Caco-2 (cell line): ENCODE data around the gene VSIR. TPM values are rescaled to one million over a fixed set of nuclear protein-coding genes. Genes with fewer than 3 reads are reported as not detected.
A peak's percentile ranks its signal among the peaks of the same experiment; 100 is the strongest.

ENCODE experiments used
- BruUV-seq: library from RNA; stranded (reverse); fragments of 400-500 nt; replicated peaks from 2 replicates; lab custom pipeline; 2021; lab: Mats Ljungman, UMichigan
- CTCF ChIA-PET: fragments of 300-600 bp; sonication (Branson Sonifier 250); formaldehyde crosslinking; loops from one replicate; lab custom pipeline; 2022; ENCODE audit warnings: antibody characterized with exemption; lab: Charles Lee
- POLR2A ChIA-PET: fragments of 300-600 bp; sonication (Branson Sonifier 250); formaldehyde crosslinking; loops from one replicate; lab custom pipeline; 2022; ENCODE audit warnings: antibody characterized with exemption; lab: Charles Lee
- DNase-seq, 2 experiments: peaks; one replicate each; pipeline versions ENCODE4 v3.0.0 to v3.0.0-alpha.2; 2020 to 2022
- H3K27me3 ChIP-seq: replicated peaks from 2 replicates; pipeline ENCODE4 v1.6.0; 2011; ENCODE audit warnings: low read length; ENCODE audit not compliant: control insufficient read depth, insufficient read depth
- H3K36me3 ChIP-seq: 2 replicates; pipeline ENCODE4 v1.5.1; 2011; ENCODE audit warnings: low read length; ENCODE audit not compliant: control insufficient read depth, insufficient read depth
- H3K4me1 ChIP-seq: fragments of 250-450 bp; sonication (Bioruptor Pico); 2 replicates; pipeline ENCODE4 v1.5.1; 2020; ENCODE audit warnings: mild to moderate bottlenecking
- H3K4me3 ChIP-seq: 2 replicates; pipeline ENCODE4 v1.5.1; 2011; ENCODE audit warnings: low read depth, mild to moderate bottlenecking, control low read depth, low read length
- H3K9me3 ChIP-seq: fragments of 250-450 bp; sonication (Bioruptor Pico); 2 replicates; pipeline ENCODE4 v1.5.1; 2020; ENCODE audit warnings: mild to moderate bottlenecking, moderate library complexity
- H3K27ac Mint-ChIP-seq: one replicate; pipeline ENCODE4 v1.8.0; 2022; ENCODE audit warnings: mixed read lengths; ENCODE audit not compliant: unreplicated experiment
- H3K27me3 Mint-ChIP-seq: one replicate; pipeline ENCODE4 v1.8.0; 2022; ENCODE audit warnings: mixed read lengths; ENCODE audit not compliant: insufficient read depth, unreplicated experiment
- H3K36me3 Mint-ChIP-seq: one replicate; pipeline ENCODE4 v1.8.0; 2022; ENCODE audit warnings: mild to moderate bottlenecking, mixed read lengths; ENCODE audit not compliant: insufficient read depth, unreplicated experiment
- H3K4me1 Mint-ChIP-seq: one replicate; pipeline ENCODE4 v1.8.0; 2022; ENCODE audit warnings: low read depth, mixed read lengths; ENCODE audit not compliant: unreplicated experiment
- H3K4me3 Mint-ChIP-seq: one replicate; pipeline ENCODE4 v1.8.0; 2022; ENCODE audit warnings: mild to moderate bottlenecking, moderate library complexity, mixed read lengths; ENCODE audit not compliant: unreplicated experiment
- H3K9me3 Mint-ChIP-seq: one replicate; pipeline ENCODE4 v1.8.0; 2022; ENCODE audit warnings: mixed read lengths; ENCODE audit not compliant: unreplicated experiment
- intact Hi-C: fragments of 100-400 bp; cut with micrococcal nuclease; formaldehyde crosslinking; loops from one replicate; pipeline ENCODE4 v1.10.0; 2022; ENCODE audit not compliant: unreplicated experiment
- total RNA-seq: library from RNA; stranded (reverse); gene quantifications from 2 replicates; pipeline ENCODE4 v1.2.3, GENCODE V29; 2022
- TF ChIP-seq, protein P1 (sequence below), 2 experiments: fragments of 200-600 bp in 1 of 2; IDR thresholded peaks; 1 replicate in 1 of 2; 2 replicates in 1 of 2; pipeline versions ENCODE4 v1.5.1 to v1.8.0; 2011 to 2022; ENCODE audit warnings: antibody characterized with exemption in 1 of 2, control low read depth in 1 of 2, inconsistent platforms in 1 of 2, low read depth in 1 of 2, low read length in 1 of 2, mild to moderate bottlenecking in 1 of 2, moderate library complexity in 1 of 2; ENCODE audit not compliant: insufficient read depth in 1 of 2, severe bottlenecking in 1 of 2, unreplicated experiment in 1 of 2

The VSIR gene
- total RNA-seq, 1 experiment from 2014 or later: 44.0 TPM

DNA sequence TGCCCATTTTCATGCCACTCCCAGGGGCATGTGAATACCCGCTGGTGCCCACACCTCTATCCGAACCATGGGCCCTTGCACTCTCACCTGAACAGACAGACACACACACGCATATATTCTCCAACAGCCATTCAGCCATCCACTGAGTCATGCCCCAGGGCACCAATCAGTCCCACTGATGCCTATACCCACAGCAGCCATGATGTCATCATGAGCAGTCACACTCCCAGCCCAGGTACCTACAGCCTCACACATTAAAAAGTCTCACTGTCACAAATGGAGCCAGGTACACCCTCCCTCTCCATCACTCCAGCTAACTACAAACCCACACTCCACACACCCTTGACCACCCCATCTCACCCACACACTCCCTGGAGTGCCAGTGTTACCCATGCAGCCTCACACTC lies 12.2 kb downstream of the VSIR start:
- peaks cover 25% of the 10 kb centered on the region for H3K4me1 ChIP-seq
- intact Hi-C loops: no loop called here
- Mint-ChIP-seq H3K27me3 (no peaks in the 10 kb centered on the region), H3K36me3 (peaks cover 11% of the 10 kb centered on the region), H3K27ac (no peak overlapping the region), H3K4me1 (peaks cover 29% of the 10 kb centered on the region), H3K4me3 (no peak overlapping the region), H3K9me3 (no peaks in the 10 kb centered on the region)
- H3K36me3 ChIP-seq: 0 out of 2 replicates have a peak, but pooled peaks cover 2% of the 10 kb centered on the region
- BruUV-seq: no TSS peak
- DNase-seq: no peak
- POLR2A ChIA-PET: no interaction called here
- no peaks in the 10 kb centered on the region for H3K27me3 ChIP-seq
- no peaks in the 10 kb centered on the region for H3K9me3 ChIP-seq
- TF ChIP-seq, protein P1, sequence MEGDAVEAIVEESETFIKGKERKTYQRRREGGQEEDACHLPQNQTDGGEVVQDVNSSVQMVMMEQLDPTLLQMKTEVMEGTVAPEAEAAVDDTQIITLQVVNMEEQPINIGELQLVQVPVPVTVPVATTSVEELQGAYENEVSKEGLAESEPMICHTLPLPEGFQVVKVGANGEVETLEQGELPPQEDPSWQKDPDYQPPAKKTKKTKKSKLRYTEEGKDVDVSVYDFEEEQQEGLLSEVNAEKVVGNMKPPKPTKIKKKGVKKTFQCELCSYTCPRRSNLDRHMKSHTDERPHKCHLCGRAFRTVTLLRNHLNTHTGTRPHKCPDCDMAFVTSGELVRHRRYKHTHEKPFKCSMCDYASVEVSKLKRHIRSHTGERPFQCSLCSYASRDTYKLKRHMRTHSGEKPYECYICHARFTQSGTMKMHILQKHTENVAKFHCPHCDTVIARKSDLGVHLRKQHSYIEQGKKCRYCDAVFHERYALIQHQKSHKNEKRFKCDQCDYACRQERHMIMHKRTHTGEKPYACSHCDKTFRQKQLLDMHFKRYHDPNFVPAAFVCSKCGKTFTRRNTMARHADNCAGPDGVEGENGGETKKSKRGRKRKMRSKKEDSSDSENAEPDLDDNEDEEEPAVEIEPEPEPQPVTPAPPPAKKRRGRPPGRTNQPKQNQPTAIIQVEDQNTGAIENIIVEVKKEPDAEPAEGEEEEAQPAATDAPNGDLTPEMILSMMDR (IDR thresholded peaks at IDR 0.05; ENCODE audit: insufficient read depth in 1 of 2, low read depth in 1 of 2, low read length in 1 of 2, severe bottlenecking in 1 of 2, unreplicated experiment in 1 of 2): no peak
- CTCF ChIA-PET: no interaction called here
- no peak overlapping the region for H3K4me3 ChIP-seq

DNA sequence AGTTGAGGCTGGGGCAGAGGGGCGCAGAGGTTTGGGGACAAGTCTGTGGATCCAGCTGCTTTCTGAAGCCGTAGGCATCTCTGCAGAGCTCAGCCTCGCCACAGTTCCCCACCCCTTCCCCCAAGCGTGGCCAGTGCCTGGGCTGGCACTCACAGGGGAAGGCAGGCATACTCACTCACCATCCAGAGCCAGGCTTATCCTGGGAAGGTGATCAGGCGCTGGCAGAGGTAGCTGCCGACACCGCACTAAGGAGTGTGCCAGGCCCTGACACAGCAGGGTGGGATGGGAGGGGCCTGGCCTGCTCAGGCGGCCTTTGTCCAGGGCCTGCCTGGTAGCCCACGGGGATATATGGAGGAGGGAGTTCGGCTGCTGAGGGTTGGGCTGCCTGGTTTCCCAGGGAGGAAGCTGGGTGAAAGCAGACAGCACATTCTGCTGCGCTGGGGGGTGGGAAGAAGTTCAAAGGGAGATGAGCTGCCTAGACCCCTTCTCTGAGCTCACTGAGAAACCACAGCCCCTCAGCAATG lies 15.9 kb downstream of the VSIR start:
- TF ChIP-seq, protein P1 (IDR thresholded peaks at IDR 0.05; ENCODE audit: insufficient read depth in 1 of 2, low read depth in 1 of 2, low read length in 1 of 2, severe bottlenecking in 1 of 2, unreplicated experiment in 1 of 2): no peak
- Mint-ChIP-seq H3K9me3 (no peaks in the 10 kb centered on the region), H3K27me3 (no peaks in the 10 kb centered on the region), H3K4me1 (peaks cover 44% of the 10 kb centered on the region), H3K36me3 (peaks cover 13% of the 10 kb centered on the region), H3K27ac (peak overlapping the region; percentile 18), H3K4me3 (no peak overlapping the region)
- Histone ChIP-seq H3K4me1 (peaks cover 41% of the 10 kb centered on the region), H3K27me3 (no peaks in the 10 kb centered on the region), H3K4me3 (no peak overlapping the region), H3K36me3 (0 out of 2 replicates have a peak, but pooled peaks cover 2% of the 10 kb centered on the region), H3K9me3 (no peaks in the 10 kb centered on the region)
- POLR2A ChIA-PET: no interaction called here
- no peak for DNase-seq
- no TSS peak for BruUV-seq
- CTCF ChIA-PET: interaction anchor here (0.6 to 2.1 kb wide), 4 partner anchors 9 to 1312 kb away, joined by 3 to 10 read pairs (median 5); partner anchors contain the start of gene VSIR
- intact Hi-C loops: no loop called here

DNA sequence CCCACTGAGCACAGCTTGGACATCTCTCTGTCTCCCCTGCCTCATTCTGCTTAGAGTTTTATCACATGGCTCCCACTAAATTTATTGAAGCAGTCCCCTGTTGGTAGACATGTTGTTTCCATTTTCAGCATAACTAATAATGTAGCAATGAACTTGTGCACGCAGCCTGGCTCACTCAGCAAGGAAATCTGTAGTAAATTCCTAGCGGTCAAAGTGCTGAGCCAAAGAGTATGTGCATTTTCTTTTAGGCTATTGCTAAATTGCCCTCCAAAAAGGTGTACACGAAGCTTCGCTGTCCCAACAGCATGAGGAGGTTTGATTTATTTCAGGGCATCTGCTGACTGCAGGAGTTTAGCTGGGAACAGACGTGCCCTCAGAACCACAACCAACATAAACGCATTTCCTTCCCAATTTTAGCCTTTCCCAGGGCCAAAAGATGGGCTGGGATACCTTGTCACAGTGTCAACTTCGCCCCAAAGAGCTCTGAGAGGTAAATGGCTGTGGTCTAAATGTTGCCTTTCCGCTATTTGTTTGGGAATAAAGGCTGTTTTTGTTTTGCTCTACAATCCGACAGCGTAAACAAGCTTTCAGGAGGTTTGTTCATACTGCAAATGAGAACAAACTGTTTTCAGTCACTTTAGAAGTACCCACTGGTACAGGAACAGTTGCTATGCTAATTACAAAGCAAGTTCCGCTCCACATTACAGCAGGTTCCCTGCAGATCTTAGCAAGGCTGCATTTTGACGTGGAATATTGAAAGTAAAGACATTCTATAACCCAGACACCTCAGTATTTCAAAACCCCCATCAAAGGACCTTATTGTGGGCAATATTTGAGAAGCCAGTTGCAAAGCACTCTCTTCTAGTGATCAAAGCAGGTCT lies 16.8 kb downstream of the VSIR start:
- Histone ChIP-seq H3K27me3 (no peaks in the 10 kb centered on the region), H3K4me1 (peaks cover 39% of the 10 kb centered on the region), H3K4me3 (no peak overlapping the region), H3K36me3 (peaks cover 3% of the 10 kb centered on the region; the same call in 1 of the 2 replicates), H3K9me3 (no peaks in the 10 kb centered on the region)
- ChIA-PET CTCF (interaction anchor here (0.7 to 2.1 kb wide), 3 partner anchors 10 to 303 kb away, joined by 3 to 10 read pairs (median 9); partner anchors contain the start of gene VSIR), POLR2A (no interaction called here)
- H3K4me1 Mint-ChIP-seq: peaks cover 46% of the 10 kb centered on the region
- no TSS peak for BruUV-seq
- H3K27me3 Mint-ChIP-seq: no peaks in the 10 kb centered on the region
- H3K36me3 Mint-ChIP-seq: peaks cover 14% of the 10 kb centered on the region
- no peaks in the 10 kb centered on the region for H3K9me3 Mint-ChIP-seq
- H3K4me3 Mint-ChIP-seq: no peak overlapping the region
- H3K27ac Mint-ChIP-seq: no peak overlapping the region
- intact Hi-C loops: no loop called here
- TF ChIP-seq, protein P1 (IDR thresholded peaks at IDR 0.05; ENCODE audit: insufficient read depth in 1 of 2, low read depth in 1 of 2, low read length in 1 of 2, severe bottlenecking in 1 of 2, unreplicated experiment in 1 of 2): no peak
- no peak for DNase-seq
